Activated T-helper 1 cell treated with anti-CD3 and anti-CD28 coated beads, Interleukin-2, amount 50 U/mL, for 16 hours (primary cell): Measurements from ENCODE around the gene PDE4D.
"Not testable (repeated sequence)": the region's sequence is repeated elsewhere in the genome, so short reads cannot be mapped to it uniquely, and the experiment has no call there.

Experiments used
- DNase-seq, 2 donors: peaks; one replicate each; pipeline ENCODE4 v3.0.0-alpha.2; 2020; ENCODE audit warnings: low read depth in 1 of 2, low spot score in 1 of 2

Gene PDE4D

GRCh38 chr5:59000211-59000610 is 893.3 kb downstream of the PDE4D start:
- DNase-seq, result no peak

- no peak for DNase-seq
Observed at GRCh38 chr5:58999804-59000203, 893.7 kb downstream of the PDE4D start.

- DNase-seq, result no peak
Observed at GRCh38 chr5:58998544-58998943, 895.0 kb downstream of the PDE4D start.

DNA sequence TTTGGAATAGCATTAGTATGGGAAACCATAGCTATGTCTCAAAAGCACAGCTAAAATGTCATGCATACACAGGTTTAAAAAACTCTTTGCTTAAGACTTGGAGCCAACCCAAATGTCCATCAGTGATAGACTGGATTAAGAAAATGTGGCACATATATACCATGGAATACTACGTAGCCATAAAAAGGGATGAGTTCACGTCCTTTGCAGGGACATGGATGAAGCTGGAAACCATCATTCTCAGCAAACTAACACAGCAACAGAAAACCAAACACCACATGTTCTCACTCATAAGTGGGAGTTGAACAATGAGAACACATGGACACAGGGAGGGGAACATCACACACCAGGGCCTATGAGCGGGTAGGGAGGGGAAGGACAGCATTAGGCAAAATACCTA is 897.7 kb downstream of the PDE4D start:
- not testable (repeated sequence) for DNase-seq

GRCh38 chr5:58993461-58993860 is 900.1 kb downstream of the PDE4D start:
- DNase-seq, result no peak

DNA sequence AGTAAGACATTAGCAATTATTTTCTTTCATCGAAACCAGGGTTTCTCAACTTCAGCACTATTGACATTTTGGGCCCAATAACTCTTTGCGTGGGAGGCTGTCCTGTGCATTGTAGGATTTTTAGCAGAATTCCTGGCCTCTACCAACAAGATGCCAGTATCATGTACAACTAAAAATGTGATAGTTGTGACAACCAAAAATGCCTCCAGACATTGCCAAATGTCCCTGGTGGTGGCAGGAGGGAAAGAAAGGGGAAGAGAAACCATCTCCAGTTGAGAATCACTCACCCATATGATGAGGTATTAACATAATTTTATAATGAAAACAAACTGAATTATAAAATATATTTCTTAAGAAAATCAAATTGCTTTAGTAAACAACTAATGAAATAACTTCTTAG is 904.6 kb downstream of the PDE4D start:
- no peak for DNase-seq

- no peak for DNase-seq
Observed at GRCh38 chr5:58987193-58987592, 906.3 kb downstream of the PDE4D start.

DNA sequence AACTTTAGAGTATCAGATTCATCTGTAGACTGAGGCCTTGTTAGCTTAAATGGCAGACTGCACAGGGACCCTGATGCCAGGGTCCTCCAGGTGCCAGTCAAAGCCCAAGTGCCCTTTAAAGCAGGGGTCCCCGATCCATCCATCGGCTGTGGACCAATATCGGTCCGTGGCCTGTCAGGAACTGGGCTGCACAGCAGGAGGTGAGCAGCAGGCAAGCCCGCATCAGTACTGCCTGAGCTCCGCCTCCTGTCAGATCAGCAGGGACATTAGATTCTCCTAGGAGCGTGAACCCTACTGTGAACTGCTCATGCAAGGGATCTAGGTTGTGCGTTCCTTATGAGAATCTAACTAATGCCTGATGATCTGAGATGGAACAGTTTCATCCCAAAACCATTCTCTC is 907.2 kb downstream of the PDE4D start:
- DNase-seq, result no peak

DNA sequence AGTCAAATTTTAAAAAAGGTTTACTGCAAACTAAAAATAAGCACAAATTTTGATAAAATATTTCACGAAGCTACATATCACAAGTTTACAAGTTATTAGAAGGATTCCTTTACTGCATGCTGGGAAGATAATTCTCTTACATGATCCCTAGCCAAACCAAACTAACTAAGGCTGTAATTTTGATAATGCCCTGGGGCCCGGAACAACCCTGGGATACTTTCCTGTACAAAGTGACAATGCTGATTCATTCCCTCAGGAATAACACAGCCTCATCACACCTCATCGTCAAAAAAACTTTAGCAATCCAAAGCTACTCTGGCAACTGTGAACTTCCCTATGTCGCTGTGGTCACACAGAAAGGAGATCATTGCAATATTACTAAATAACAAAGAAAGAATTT is 907.8 kb downstream of the PDE4D start:
- DNase-seq, result no peak

DNA sequence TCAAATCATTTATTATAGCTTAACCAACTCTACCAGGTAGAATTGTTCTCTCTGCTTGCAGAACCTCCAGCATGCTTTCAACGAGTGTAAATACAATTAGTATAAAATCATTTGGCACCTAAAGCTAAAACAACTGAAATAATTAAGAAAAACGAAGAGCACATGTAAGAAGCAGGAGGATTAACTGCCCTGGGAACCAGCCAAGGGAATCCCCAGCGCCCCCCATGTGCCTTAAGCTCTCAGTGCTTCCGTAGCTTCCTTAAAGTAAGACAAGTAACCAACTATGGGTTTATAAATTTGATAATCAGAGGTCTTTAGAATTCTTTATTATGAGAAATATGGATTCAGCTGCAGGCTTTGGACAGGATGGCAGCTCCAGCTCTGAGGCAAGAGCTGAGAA is 908.2 kb downstream of the PDE4D start:
- DNase-seq, result no peak

GRCh38 chr5:58983526-58984452 is 909.7 kb downstream of the PDE4D start:
- DNase-seq, result no peak

- no peak for DNase-seq
Observed at GRCh38 chr5:58980890-58981289, 912.6 kb downstream of the PDE4D start.

GRCh38 chr5:58979090-58979489 is 914.4 kb downstream of the PDE4D start:
- DNase-seq, result no peak

- no peak for DNase-seq
Observed at GRCh38 chr5:58974601-58975000, 918.9 kb downstream of the PDE4D start.

GRCh38 chr5:58974083-58974482 is 919.4 kb downstream of the PDE4D start:
- DNase-seq, result no peak

GRCh38 chr5:58972301-58972700 is 921.2 kb downstream of the PDE4D start:
- DNase-seq, result no peak

DNA sequence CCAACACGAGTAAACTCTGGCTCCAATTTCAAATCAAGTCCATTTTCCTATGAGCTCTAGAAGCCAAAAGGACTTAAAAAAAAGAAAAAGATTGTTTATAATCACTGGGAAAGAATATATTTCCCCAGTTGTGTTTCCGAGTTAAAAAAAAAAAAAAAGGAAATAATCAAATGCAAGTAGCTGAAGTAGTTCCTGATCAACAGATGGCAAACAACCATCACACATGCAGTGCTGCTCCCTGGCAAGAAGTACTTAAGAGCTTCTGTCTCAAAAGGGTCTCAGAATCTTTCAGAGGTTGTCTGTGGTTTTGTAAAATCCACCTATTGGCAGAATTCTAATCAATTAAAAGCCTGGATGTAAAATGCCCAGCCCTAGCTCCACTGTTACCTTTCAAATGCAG is 922.8 kb downstream of the PDE4D start:
- DNase-seq, result no peak

- no peak for DNase-seq
Observed at GRCh38 chr5:58969795-58970194, 923.7 kb downstream of the PDE4D start.

GRCh38 chr5:58969253-58969652 is 924.3 kb downstream of the PDE4D start:
- no peak for DNase-seq

DNA sequence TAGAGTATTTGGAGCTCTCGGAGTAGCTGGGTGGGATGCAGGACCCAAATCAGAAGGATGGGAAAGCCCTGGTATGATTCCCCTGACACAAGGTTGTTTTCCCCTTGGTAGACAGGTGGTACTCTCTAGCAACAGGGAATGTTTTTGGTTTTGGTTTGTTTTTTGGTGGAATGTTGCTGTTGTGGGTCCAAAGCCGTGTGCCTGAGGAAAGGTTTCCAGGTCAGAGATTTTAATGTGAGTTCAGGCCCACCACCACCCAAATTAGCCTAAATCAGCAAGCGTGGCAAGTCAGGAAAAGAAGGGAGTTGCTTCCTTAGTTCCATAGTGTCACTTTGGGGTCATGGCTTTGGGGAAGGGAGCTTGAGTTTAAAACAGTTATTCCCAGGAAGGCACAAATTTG is 925.2 kb downstream of the PDE4D start:
- no peak for DNase-seq

- no peak for DNase-seq
Observed at GRCh38 chr5:58967597-58968281, 925.8 kb downstream of the PDE4D start.

- no peak for DNase-seq
Observed at GRCh38 chr5:58965677-58966414, 927.7 kb downstream of the PDE4D start.
